ENCODE data around the gene INHBB.

INHBB gene

DNA sequence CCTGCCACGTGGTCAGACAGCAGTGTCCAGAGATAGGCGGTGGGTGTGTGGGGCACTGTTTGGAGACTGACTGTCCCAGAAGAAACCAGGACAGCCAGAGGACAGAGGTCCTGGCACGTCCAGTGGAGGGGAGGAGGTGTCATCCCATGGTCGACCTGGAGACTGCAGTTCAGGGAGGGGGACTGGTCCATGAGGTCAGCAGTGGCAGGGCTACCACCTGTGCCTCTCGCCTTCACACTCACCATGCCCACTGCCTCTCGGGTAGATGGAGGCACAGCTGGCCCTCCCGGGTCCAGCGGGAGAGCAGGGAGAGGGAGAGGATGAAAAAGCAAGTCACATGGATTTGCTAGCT, 53.9 kb downstream of the INHBB start:
- no peak for DNase-seq

DNA sequence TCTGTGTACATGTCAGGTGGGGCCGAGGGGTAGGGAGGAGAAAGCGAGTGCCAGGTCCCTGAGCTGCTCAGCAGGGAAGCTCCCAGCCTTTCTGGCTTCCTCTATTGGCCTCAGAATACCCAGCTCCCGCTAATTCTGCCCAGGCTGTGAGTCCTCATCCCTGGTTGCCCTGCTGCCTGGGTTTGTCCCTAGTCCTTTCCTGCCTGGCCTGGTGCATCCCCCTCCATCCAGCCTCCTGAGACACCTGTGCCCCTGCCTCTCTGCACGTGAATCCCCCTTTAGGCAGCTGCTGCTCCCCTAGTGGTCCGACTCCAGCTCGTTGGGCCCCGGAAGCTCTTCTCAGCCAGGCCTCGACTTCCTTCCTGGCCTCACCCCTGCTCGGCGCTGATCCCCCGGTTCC, 54.6 kb downstream of the INHBB start:
- no peak for DNase-seq
